ENCODE results near the gene RAX2. TPM values are rescaled to one million over a fixed set of nuclear protein-coding genes. Genes with fewer than 3 reads are reported as not detected.

Gene RAX2
- total and polyA plus RNA-seq, 10 of the 15 experiments (the other 5 are each of a cell fraction or from before 2014, with no cell fraction given): not detected

- DNase-seq (ENCODE audit: low read depth, low spot score): no peak
- no TSS peak for BruUV-seq (replicated peaks)
- Histone ChIP-seq H3K27ac (ENCODE audit: control insufficient read depth, insufficient read depth) (no peak overlapping the region), H3K9ac (ENCODE audit: control insufficient read depth, insufficient read depth, low read length) (no peak overlapping the region), H3K4me1 (ENCODE audit: control insufficient read depth, insufficient read depth, low read length) (no peaks in the 10 kb centered on the region; the same call in 1 of the 2 replicates), H2AFZ (ENCODE audit: control insufficient read depth, low read depth, low read length) (no peak overlapping the region), H3K27me3 (replicated peaks in 1 of 2; ENCODE audit: control insufficient read depth in 2 of 2, insufficient read depth in 2 of 2, low read length in 1 of 2) (no peaks in the 10 kb centered on the region), H3K9me3 (replicated peaks; ENCODE audit: control insufficient read depth, insufficient read depth, low read length) (no peaks in the 10 kb centered on the region), H3K36me3 (ENCODE audit: control insufficient read depth in 2 of 2, insufficient read depth in 2 of 2, low read length in 1 of 2) (peaks cover 0 to 18% of the 10 kb centered on the region in 2 experiments; a peak in 2 of 4 replicates), H3K4me3 (no peak overlapping the region), H4K20me1 (ENCODE audit: control insufficient read depth, insufficient read depth) (no peaks in the 10 kb centered on the region), H3K79me2 (ENCODE audit: control insufficient read depth, insufficient read depth, low read length) (no peaks in the 10 kb centered on the region), H3K4me2 (ENCODE audit: control insufficient read depth, insufficient read depth) (no peak overlapping the region)
- ChIA-PET RAD21 (ENCODE audit: unreplicated experiment) (no interaction called here), SMC1A (ENCODE audit: uncharacterized antibody, unreplicated experiment) (no interaction called here), CTCF (no interaction called here), POLR2A (no interaction called here)
- 86% methylated on average over 46 of the region's 53 CpGs for WGBS (ENCODE audit: insufficient coverage, insufficient replicate concordance, low lambda C conversion rate, missing lambda C conversion rate)
- intact Hi-C loops (cut with micrococcal nuclease; ENCODE audit: unreplicated experiment) (no loop called here), in situ Hi-C loops (cut with MboI) (no loop called here)
- TF ChIP-seq, protein P1, sequence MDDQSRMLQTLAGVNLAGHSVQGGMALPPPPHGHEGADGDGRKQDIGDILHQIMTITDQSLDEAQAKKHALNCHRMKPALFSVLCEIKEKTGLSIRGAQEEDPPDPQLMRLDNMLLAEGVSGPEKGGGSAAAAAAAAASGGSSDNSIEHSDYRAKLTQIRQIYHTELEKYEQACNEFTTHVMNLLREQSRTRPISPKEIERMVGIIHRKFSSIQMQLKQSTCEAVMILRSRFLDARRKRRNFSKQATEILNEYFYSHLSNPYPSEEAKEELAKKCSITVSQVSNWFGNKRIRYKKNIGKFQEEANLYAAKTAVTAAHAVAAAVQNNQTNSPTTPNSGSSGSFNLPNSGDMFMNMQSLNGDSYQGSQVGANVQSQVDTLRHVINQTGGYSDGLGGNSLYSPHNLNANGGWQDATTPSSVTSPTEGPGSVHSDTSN (IDR thresholded peaks at IDR 0.05; ENCODE audit: insufficient replicate concordance, low read depth, low read length): no peak
- TF ChIP-seq, protein P2, sequence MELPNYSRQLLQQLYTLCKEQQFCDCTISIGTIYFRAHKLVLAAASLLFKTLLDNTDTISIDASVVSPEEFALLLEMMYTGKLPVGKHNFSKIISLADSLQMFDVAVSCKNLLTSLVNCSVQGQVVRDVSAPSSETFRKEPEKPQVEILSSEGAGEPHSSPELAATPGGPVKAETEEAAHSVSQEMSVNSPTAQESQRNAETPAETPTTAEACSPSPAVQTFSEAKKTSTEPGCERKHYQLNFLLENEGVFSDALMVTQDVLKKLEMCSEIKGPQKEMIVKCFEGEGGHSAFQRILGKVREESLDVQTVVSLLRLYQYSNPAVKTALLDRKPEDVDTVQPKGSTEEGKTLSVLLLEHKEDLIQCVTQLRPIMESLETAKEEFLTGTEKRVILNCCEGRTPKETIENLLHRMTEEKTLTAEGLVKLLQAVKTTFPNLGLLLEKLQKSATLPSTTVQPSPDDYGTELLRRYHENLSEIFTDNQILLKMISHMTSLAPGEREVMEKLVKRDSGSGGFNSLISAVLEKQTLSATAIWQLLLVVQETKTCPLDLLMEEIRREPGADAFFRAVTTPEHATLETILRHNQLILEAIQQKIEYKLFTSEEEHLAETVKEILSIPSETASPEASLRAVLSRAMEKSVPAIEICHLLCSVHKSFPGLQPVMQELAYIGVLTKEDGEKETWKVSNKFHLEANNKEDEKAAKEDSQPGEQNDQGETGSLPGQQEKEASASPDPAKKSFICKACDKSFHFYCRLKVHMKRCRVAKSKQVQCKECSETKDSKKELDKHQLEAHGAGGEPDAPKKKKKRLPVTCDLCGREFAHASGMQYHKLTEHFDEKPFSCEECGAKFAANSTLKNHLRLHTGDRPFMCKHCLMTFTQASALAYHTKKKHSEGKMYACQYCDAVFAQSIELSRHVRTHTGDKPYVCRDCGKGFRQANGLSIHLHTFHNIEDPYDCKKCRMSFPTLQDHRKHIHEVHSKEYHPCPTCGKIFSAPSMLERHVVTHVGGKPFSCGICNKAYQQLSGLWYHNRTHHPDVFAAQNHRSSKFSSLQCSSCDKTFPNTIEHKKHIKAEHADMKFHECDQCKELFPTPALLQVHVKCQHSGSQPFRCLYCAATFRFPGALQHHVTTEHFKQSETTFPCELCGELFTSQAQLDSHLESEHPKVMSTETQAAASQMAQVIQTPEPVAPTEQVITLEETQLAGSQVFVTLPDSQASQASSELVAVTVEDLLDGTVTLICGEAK (IDR thresholded peaks at IDR 0.05; ENCODE audit: borderline replicate concordance): no peak
- no peak for FAIRE-seq
- no peak for ATAC-seq
Observed at GRCh38 chr19:3770136-3770999, 1.7 kb downstream of the RAX2 start.
